Right cardiac atrium (tissue), 5 donors: ENCODE data around the gene BHLHA15. TPM values are rescaled to one million over a fixed set of nuclear protein-coding genes. Genes with fewer than 3 reads are reported as not detected.

ENCODE experiments used
- ATAC-seq, 2 donors: fragments of 200-7000 bp; cut with Tn5 transposase; one replicate each; pipeline versions ENCODE4 v1.8.0 to v1.9.1; 2020; ENCODE audit warnings: moderate library complexity in 2 of 2, mild to moderate bottlenecking in 1 of 2
- DNase-seq, 3 donors: peaks; one replicate each; pipeline ENCODE4 v3.0.0-alpha.2; 2020
- H3K27ac ChIP-seq: one replicate; pipeline ENCODE4 v1.5.1; 2013; ENCODE audit warnings: mild to moderate bottlenecking, low read length, control low read depth, moderate library complexity
- H3K27me3 ChIP-seq: one replicate; pipeline ENCODE4 v1.6.1; 2013; ENCODE audit not compliant: control insufficient read depth, insufficient read depth
- H3K4me1 ChIP-seq: one replicate; pipeline ENCODE4 v1.6.1; 2013; ENCODE audit warnings: low read length; ENCODE audit not compliant: control insufficient read depth, insufficient read depth
- H3K4me3 ChIP-seq: one replicate; pipeline ENCODE4 v1.5.1; 2013; ENCODE audit warnings: low read length, control low read depth
- H3K9me3 ChIP-seq: one replicate; pipeline ENCODE4 v1.6.1; 2013; ENCODE audit warnings: low read length; ENCODE audit not compliant: control insufficient read depth
- WGBS: extraction: QIAGEN DNeasy Blood & Tissue Kit; methylation state at CpG from one replicate; pipeline ENCODE4 v1.1.7; 2013; 5-methylcytosine and 5-hydroxymethylcytosine counted together
- intact Hi-C, 4 donors: fragments of 100-400 bp; cut with DNase I; formaldehyde crosslinking; loops; one replicate each; pipeline versions ENCODE4 v1.11.0 to v1.14.0; 2022 to 2023
- polyA plus RNA-seq: library from polyadenylated mRNA; stranded (reverse); fragments of 200-250 nt; gene quantifications from one replicate; pipeline ENCODE4 v1.2.3, GENCODE V29; 2013
- total RNA-seq, 4 donors: library from RNA; stranded (reverse); fragmentation: NEBNext Ultra II Directional; extraction: Animal tissue kit (Norgen Biotek cat#: 25700); gene quantifications; one replicate each; pipeline ENCODE4 v1.2.1, GENCODE V29; 2021
- donor health status: healthy with polysubstance abuse.
- donor health status: DM: no; HTN: yes; CAD: no.
- donor health status: DM: no; HTN: no; CAD: no.
- donor health status: DM: no; HTN: yes; CAD: no; lungs with severe emphysema.
- donor health status: DM: yes; HTN: yes; CAD: no.

The BHLHA15 gene
- total and polyA plus RNA-seq, 5 donors = 0.53 to 0.57 TPM; not detected in 3

DNA sequence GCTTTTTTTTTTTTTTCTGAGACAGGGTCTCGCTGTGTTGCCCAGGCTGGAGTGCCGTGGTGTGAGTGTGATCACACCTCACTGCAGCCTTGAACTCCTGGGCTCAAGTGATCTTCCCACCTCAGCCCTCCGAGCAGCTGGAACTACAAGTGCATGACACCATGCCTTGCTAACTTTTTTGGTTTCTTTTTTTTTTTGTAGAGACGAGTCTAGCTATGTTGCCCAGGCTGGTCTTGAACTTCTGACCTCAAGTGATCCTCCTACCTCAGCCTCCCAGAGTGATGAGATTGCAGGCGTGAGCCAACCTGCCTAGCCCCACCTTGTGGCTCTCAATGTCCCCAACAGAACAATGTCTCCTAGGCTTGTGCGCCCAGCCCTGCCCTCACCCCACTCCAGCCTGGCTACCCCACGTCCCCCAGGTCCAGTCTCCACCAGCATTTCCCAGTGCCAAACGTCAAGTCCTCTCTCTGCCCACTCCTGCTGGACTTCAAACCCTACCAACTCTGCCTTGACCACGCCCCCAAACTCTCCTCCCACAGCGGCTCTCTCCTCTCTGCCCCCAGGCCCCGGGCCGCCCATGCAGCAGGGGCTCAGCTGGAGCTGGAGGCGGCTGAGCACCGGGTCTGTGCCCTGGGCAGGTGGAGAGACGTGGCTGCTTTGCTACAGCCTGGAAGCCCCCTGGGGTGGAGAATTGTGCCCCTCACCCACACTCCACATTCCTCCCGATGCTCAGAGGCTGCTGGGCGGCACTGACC lies 18.9 kb downstream of the BHLHA15 start:
- DNase-seq (peak in 2 of 3 donors; percentile 30 to 50), ATAC-seq (no peak)
- Histone ChIP-seq H3K27ac (no peak overlapping the region), H3K4me3 (no peak overlapping the region), H3K9me3 (no peaks in the 10 kb centered on the region), H3K4me1 (no peaks in the 10 kb centered on the region), H3K27me3 (no peaks in the 10 kb centered on the region)
- intact Hi-C loops = no loop called here
- WGBS = 88% methylated on average over 17 of the region's 17 CpGs

DNA sequence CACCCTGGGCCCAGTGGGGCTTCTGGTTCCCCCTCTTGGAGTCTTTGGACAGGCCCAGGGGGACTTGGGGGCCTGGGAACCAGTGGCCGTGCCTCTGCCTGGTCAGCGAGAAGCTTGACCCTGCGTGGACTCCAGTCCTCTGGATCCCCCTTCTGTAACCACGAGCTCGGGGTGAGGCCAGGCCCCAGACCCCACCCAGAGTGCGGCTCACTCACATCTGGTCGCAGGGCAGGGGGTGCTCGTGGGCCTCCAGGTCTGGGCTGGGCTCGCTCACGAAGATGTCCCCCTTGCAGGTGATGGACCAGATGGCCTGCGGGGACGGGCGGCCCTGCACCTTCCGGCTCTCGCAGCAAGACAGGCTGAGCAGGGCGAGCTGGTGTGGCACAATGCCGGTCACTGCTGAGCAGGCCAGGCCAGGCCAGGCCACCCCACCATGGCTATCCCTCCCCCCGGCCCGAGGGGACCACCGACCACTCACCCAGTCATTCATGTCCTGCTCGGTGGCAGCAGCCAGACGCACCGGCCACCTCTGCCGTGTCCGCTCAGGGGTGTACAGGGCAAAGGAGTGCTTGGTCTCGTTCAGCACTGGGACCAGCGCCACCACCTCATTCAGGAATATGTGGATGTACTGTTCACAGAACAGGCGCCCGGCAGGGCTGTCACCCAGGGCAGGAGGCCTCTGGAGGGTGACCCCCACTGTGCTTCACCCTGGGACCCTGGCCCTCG lies 19.7 kb downstream of the BHLHA15 start:
- Histone ChIP-seq H3K4me1 (no peaks in the 10 kb centered on the region), H3K9me3 (no peaks in the 10 kb centered on the region), H3K27me3 (no peaks in the 10 kb centered on the region), H3K27ac (no peak overlapping the region), H3K4me3 (no peak overlapping the region)
- ATAC-seq (no peak), DNase-seq (peak in 2 of 3 donors; percentile 55 to 57)
- 94% methylated on average over 30 of the region's 30 CpGs for WGBS
- intact Hi-C loops = no loop called here

DNA sequence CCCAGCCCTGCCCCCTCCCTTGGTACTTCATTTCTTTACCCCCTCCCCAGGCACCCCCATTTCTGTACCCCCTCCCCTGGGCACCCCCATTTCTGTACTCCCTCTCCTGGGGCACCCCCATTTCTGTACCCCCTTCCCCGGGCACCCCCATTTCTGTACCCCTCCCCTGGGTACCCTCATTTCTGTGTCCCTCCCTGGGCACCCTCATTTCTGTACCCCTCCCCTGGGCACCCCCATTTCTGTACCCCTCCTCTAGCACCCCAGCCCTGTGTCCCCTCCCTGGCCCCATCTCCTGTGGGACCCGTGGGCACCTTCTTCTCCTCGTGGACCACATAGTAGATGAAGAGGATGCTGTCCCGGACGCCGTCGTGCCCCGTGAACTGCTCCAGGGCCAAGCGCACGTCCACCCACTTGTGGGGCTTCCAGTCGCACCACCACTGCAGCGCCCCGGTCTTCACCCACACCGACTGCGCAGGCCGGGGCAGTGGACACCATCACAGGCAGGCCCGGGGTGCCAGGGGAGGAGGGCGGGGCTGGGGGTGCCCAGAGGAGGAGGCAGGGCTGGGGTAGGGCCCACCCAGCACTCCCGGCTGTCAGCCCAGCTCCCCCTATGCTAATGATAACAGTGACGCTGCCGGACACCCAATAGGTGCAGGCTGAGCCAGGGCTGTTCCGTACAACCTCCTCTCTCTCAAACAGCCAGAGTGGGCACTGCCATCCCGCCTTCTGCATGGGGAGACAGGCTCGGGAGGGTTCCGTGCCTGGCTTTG lies 20.4 kb downstream of the BHLHA15 start:
- no peak overlapping the region for H3K4me3 ChIP-seq
- peak in 1 of 3 donors; percentile 30 for DNase-seq
- H3K4me1 ChIP-seq = no peaks in the 10 kb centered on the region
- no peak for ATAC-seq
- intact Hi-C loops = no loop called here
- 93% methylated on average over 25 of the region's 25 CpGs for WGBS
- H3K27me3 ChIP-seq = no peaks in the 10 kb centered on the region
- no peaks in the 10 kb centered on the region for H3K9me3 ChIP-seq
- no peak overlapping the region for H3K27ac ChIP-seq

DNA sequence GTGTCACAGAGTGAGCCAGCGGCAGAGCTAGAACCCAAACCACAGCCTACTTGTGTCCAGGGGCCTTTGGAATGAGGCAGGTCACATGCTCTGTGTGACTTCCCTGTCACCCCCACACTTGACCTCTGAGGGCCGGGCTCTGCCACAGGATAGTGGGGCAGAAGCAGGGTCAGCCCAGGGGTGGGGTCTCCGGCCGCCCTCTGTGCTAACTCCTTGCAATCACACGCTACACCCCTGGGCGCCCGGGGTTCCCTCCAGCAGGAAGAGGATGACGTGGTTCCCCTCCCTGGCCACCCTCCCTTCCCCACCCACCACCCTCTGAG lies 21.0 kb downstream of the BHLHA15 start:
- ATAC-seq (no peak), DNase-seq (peak in 1 of 3 donors; percentile 22)
- intact Hi-C loops = no loop called here
- H3K27me3 ChIP-seq = no peaks in the 10 kb centered on the region
- H3K9me3 ChIP-seq = no peaks in the 10 kb centered on the region
- H3K4me1 ChIP-seq = no peaks in the 10 kb centered on the region
- H3K4me3 ChIP-seq = no peak overlapping the region
- H3K27ac ChIP-seq = no peak overlapping the region
- WGBS = 94% methylated on average over 8 of the region's 8 CpGs

DNA sequence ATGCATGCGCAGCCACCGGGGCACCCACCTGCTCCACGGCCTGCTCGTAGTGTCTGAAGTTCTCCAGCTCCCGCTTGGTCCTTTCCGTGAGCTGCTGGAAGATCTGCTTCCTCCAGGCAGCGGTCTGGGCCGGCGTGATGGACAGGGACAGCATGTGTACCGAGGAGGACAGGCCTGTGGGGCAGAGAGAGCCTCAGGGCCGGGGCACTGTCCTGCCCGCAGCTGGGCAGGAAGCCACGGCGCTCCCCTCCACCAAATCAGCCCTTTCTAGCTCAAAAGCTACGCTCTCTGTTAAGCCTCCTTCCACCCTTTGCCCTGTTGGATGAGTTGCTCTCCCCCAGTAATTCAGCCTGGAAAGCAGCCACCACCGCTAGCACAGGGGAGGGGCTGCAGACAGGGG lies 21.6 kb downstream of the BHLHA15 start:
- intact Hi-C loops = no loop called here
- H3K9me3 ChIP-seq = no peaks in the 10 kb centered on the region
- no peaks in the 10 kb centered on the region for H3K27me3 ChIP-seq
- peak in 1 of 3 donors; percentile 21 for DNase-seq
- ATAC-seq = no peak
- H3K4me3 ChIP-seq = no peak overlapping the region
- WGBS = 92% methylated on average over 16 of the region's 16 CpGs
- H3K27ac ChIP-seq = no peak overlapping the region
- H3K4me1 ChIP-seq = no peaks in the 10 kb centered on the region

DNA sequence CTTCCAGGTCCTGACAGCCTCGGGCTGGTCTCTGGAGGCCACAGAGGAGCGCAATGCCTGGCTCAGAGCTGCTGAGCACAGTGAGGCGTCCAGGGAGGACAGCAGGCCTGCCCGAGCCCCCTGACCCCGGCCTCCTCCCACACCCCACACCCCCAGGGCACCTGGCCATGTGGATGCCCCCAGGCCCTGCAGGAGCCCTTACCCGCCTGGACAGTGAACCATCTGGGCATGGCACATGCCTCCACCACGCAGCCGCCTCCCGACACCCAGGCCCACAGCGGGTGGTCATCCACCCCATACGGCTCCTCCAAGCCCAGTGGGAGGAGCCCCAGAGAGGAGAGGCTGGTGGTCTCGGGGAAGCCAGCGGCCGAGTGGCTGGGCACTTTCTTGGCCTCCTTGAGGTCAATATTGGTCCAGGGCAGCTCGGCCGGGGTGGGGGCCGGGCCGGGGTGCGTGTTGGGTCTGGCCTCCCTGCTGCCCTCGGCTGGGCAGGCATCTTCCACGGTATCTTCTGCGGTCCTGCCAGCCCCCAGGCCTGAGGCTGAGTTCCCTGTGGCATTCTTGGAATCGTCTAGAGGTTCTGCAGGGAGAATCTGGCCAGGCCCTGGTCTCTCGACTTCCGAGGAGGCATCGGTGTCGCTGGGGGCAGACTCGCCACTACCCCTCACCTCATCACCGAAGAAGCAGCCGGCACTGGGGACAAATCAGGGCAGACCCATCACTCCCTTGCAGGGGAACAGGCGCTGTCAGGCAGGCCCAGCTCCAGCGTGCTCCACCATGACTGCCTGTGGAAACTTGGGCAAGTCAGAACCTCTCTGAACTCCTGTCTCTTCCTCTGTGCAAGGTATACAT lies 22.2 kb downstream of the BHLHA15 start:
- DNase-seq (peak in 2 of 3 donors; percentile 19 to 37), ATAC-seq (peak in 1 of 2 donors; percentile 13)
- WGBS = 90% methylated on average over 32 of the region's 32 CpGs
- H3K27ac ChIP-seq = no peak overlapping the region
- H3K4me1 ChIP-seq = no peaks in the 10 kb centered on the region
- H3K9me3 ChIP-seq = no peaks in the 10 kb centered on the region
- H3K27me3 ChIP-seq = no peaks in the 10 kb centered on the region
- intact Hi-C loops = no loop called here
- H3K4me3 ChIP-seq = no peak overlapping the region

DNA sequence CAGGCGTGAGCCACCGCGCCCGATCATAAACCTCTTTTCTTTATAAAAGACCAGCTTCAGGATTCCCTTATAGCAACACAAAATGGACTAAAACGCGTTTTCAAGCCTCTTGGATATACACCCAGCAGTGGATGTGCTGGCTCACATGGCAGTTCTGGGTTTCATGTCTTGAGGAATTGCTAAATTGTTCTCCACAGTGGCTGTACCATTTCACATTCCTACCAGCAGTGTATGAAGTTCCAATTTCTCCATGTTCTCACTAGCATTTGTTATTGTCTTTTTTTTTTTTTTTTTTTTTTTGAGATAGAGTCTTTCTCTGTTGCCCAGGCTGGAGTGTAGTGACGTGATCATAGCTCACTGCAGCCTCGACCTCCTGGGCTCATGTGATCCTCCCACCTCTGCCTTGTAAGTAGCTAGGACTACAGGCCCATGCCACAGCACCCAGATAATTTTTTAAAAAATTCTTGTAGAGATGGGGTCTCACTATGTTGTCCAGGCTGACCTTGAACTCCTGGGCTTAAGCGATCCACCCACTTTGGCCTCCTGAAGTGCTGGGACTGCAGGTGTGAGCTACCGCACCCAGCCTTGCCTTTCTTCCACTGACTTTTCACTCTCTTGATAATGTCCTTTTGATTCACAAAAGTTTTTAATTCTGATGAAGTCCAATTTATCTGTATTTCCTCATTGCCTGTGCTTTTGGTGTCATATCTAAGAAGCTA lies 23.3 kb downstream of the BHLHA15 start:
- no peaks in the 10 kb centered on the region for H3K27me3 ChIP-seq
- no peak for DNase-seq
- ATAC-seq = no peak
- H3K9me3 ChIP-seq = no peaks in the 10 kb centered on the region
- H3K4me3 ChIP-seq = no peak overlapping the region
- H3K4me1 ChIP-seq = no peaks in the 10 kb centered on the region
- no peak overlapping the region for H3K27ac ChIP-seq
- intact Hi-C loops = no loop called here
- 96% methylated on average over 10 of the region's 10 CpGs for WGBS

DNA sequence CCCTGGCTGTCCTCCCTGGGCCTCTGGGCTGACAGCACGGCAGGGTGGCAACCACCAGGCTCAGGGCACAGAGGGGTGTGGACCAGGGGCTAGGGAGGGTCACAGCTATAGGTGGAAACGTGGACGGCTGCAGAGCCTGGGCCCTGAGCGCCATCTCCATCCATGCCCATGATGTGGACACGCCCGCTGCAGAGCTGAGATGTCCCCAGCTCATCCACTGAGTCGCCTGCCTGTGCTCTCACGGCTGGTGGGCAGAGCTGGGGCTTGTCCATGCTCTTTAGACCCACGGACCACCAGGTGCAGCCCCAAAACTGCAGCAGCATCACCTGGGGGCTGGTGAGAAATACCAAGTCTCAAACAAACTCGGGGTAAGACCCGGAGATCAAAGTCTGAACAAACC lies 24.7 kb downstream of the BHLHA15 start:
- Histone ChIP-seq H3K4me3 (no peak overlapping the region), H3K27ac (no peak overlapping the region), H3K4me1 (no peaks in the 10 kb centered on the region), H3K27me3 (no peaks in the 10 kb centered on the region), H3K9me3 (no peaks in the 10 kb centered on the region)
- WGBS = 93% methylated on average over 11 of the region's 11 CpGs
- ATAC-seq (no peak), DNase-seq (peak in 2 of 3 donors; percentile 38 to 54)
- intact Hi-C loops = no loop called here

DNA sequence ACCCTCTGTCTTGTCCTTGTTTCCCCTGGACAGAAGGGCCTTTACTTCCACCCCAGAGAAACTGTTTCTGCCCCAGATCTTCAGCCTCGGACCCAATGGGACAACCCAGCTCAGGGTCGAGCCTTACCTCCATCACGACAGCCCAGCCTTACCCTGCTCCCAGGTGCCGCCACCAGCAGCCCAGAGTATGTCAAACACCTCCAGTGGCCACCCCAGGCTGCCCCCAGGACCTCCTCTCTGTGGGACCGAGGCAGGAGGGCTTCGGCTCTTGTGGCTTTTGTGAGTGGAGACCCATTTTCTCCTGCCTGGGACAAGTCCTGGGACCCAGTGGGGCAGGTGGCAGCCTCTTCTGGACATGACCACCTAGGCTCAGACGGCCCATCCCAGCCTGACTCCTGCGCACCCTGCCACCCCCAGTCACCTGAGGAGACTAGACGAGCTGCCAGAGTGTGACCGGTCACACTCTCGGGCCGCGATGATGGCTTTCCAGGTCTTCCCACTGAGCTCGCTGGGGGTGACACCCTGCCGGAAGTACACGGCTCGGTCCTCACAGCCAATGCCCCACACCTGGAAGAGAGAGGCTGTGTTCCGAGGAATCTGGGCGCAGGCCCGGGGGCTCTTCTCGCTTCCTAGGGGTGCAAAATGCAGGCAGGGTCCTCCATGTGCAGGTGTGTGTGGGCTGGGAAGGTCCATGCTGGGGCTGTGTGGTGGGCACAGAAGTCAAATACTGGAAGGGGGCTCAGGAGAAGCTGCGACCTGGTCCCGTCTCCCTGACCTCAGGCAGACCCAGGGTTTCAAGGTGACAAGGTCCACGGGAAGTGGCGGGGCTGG lies 25.3 kb downstream of the BHLHA15 start:
- ATAC-seq = no peak
- Histone ChIP-seq H3K4me3 (no peak overlapping the region), H3K4me1 (no peaks in the 10 kb centered on the region), H3K9me3 (no peaks in the 10 kb centered on the region), H3K27ac (no peak overlapping the region), H3K27me3 (no peaks in the 10 kb centered on the region)
- 93% methylated on average over 25 of the region's 25 CpGs for WGBS
- DNase-seq = peak in 2 of 3 donors; percentile 31 to 40
- intact Hi-C loops = no loop called here
